SH-SY5Y (cell line): ENCODE measurements around the gene TMEM94.

Experiments used
- GATA2 ChIP-seq: IDR thresholded peaks from 2 replicates; pipeline ENCODE4 v1.6.1; 2011; ENCODE audit warnings: mild to moderate bottlenecking, low read depth, low read length
- GATA3 ChIP-seq: IDR thresholded peaks from 2 replicates; pipeline ENCODE4 v1.6.1; 2011; ENCODE audit warnings: low read depth, mild to moderate bottlenecking, low read length, moderate library complexity

DNA sequence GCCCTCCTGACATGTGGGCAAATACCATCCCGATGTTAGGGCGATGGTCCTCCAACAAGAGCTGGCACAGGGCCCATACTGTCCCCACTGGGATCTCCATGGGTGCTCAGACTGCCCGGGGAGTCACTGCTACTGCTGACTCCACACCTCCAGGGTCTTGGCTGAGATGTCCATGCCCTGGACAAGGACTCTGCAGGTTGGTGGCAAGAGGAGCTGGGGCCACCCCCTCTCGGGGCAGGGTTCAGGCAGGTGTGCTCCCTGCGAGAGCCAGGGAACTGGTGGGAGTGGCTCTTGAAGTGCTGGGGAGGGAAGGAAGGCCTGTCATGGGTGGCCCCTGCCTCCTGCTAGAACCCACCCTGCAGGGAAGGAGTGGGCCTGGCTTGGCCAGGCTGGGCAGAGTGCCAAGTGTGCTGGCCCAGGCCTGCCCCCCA lies 52.5 kb downstream of the TMEM94 start:
- no peak for TF ChIP-seq GATA3
- TF ChIP-seq GATA2, result no peak
